ENCODE measurements around the gene NEXMIF. TPM values are rescaled to one million over a fixed set of nuclear protein-coding genes. Genes with fewer than 3 reads are reported as not detected.
"Not testable (repeated sequence)": the region's sequence is repeated elsewhere in the genome, so short reads cannot be mapped to it uniquely, and the experiment has no call there.

Gene NEXMIF
- total and polyA plus RNA-seq, 2 donors, result 0.72 to 3.8 TPM

DNA sequence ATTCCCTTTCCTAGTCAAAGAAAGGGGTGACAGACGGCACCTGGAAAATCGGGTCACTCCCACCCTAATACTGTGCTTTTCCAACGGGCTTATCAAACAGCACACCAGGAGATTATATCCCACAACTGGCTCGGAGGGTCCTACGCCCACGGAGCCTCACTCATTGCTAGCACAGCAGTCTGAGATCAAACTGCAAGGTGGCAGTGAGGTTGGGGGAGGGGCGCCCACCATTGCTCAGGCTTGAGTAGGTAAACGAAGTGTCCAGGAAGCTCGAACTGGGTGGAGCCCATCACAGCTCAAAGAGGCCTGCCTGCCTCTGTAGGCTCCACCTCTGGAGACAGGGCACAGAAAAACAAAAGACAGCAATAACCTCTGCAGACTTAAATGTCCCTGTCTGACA is 42.9 kb downstream of the NEXMIF start:
- 91% methylated on average over 9 of the region's 9 CpGs for WGBS
- not testable (repeated sequence) for DNase-seq (ENCODE audit: extremely low spot score); H3K4me1 ChIP-seq (ENCODE audit: insufficient read depth); H3K4me3 ChIP-seq (ENCODE audit: low read depth, low read length); H3K27ac ChIP-seq (ENCODE audit: low read depth); H3K36me3 ChIP-seq (ENCODE audit: insufficient read depth)

DNA sequence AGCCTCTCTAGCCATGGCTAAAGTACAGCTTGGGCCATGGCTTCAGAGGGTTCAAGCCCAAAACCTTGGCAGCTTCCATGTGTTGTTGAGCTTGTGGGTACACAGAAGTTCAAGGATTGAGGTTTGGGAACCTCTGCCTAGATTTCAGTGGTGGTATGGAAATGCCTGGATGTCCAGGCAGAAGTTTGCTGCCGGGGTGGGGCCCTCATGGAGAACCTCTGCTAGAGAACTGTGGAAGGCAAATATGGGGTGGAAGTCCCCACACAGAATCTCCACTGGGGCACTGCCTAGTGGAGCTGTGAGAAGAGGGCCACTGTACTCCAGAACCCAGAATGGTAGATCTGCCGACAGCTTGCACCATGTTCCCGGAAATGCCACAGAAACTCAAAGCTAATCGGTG is 59.5 kb downstream of the NEXMIF start:
- no peak for DNase-seq (ENCODE audit: extremely low spot score)
- WGBS, result 91% methylated on average over 4 of the region's 4 CpGs

DNA sequence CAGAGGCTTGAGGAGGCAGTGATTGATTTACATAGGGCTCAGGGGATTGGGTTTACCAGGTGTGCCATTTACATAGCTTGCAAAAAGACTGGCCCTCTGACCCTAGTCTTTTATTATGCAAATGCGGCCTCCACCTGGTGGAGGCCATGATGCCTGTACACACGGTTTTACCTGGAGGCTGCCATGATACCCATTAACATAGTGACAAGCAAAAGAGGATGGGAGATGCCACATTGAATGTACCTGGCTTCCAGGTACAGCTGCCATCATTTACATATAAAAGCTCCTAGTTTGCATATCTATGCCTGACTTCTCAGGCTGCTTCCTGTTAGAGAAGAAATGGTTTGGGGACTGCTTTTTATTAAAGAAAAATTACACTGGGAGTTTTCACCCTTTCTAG is 72.0 kb downstream of the NEXMIF start:
- WGBS, result 69% methylated on average over 2 of the region's 2 CpGs
- Histone ChIP-seq H3K36me3 (ENCODE audit: insufficient read depth) (no peaks in the 10 kb centered on the region), H3K4me1 (ENCODE audit: insufficient read depth) (no peaks in the 10 kb centered on the region), H3K4me3 (ENCODE audit: low read depth, low read length) (no peak overlapping the region), H3K27ac (ENCODE audit: low read depth) (no peak overlapping the region)
- no peak for DNase-seq (ENCODE audit: extremely low spot score)

More for the DNA sequence above, 59.5 kb downstream of the NEXMIF start:
- H3K36me3 ChIP-seq (ENCODE audit: insufficient read depth), result no peaks in the 10 kb centered on the region
- H3K27ac ChIP-seq (ENCODE audit: low read depth), result no peak overlapping the region
- no peak overlapping the region for H3K4me3 ChIP-seq (ENCODE audit: low read depth, low read length)
- H3K4me1 ChIP-seq (ENCODE audit: insufficient read depth), result no peaks in the 10 kb centered on the region

DNA sequence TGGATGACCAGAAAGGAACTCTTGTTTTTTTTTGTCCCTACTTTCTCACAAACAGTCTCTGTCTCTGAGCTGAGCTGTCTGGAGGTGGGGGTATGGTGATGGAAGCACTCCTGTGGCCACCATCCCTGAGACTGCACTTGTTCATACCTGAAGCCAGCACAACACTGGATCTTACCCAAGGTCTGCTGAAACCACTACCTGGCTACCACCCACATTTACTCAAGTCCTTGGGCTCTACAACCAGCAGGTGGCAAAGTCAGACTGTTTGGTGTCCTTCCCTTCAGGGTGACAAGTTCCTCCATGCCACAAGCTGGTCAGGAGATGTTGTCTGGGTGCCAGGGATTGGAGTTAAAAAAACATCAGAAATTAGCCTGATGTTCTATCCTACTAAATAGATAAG is 89.7 kb downstream of the NEXMIF start:
- Histone ChIP-seq H3K27ac (ENCODE audit: low read depth) (no peak overlapping the region), H3K4me1 (ENCODE audit: insufficient read depth) (no peaks in the 10 kb centered on the region), H3K4me3 (ENCODE audit: low read depth, low read length) (no peak overlapping the region), H3K36me3 (ENCODE audit: insufficient read depth) (no peaks in the 10 kb centered on the region)
- no peak for DNase-seq (ENCODE audit: extremely low spot score)

DNA sequence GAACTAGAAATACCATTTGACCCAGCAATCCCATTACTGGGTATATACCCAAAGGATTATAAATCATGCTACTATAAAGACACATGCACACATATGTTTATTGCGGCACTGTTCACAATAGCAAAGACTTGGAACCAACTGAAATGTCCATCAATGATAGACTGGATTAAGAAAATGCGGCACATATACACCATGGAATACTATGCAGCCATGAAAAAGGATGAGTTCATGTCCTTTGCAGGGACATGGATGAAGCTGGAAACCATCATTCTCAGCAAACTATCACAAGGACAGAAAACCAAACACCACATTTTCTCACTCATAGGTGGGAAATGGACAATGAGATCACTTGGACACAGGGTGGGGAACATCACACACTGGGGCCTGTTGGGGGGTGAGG is 105.5 kb downstream of the NEXMIF start:
- H3K4me1 ChIP-seq (ENCODE audit: insufficient read depth); H3K27ac ChIP-seq (ENCODE audit: low read depth); H3K4me3 ChIP-seq (ENCODE audit: low read depth, low read length); H3K36me3 ChIP-seq (ENCODE audit: insufficient read depth); DNase-seq (ENCODE audit: extremely low spot score): not testable (repeated sequence)
- 91% methylated on average over 2 of the region's 2 CpGs for WGBS

DNA sequence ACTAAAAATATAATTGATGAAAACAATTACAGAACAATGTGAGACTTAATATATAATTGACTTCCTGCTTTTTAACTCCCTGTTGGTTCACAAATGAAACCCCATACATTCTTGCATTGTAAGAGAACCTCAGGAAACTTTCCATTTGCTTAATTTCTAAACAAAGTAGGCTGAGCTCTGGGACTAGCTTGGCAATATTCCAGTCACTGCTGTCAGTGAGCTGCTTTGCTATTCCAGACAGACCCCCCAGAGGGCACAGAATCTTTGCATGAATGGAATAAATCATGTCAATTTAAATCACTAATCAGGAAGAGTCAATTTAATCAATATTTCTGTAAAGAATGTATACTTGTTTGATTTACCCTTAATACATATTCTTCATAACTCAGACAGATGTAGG is 110.6 kb downstream of the NEXMIF start:
- DNase-seq (ENCODE audit: extremely low spot score), result no peak
- no peak overlapping the region for H3K27ac ChIP-seq (ENCODE audit: low read depth)
- H3K4me3 ChIP-seq (ENCODE audit: low read depth, low read length), result no peak overlapping the region
- H3K36me3 ChIP-seq (ENCODE audit: insufficient read depth), result no peaks in the 10 kb centered on the region
- no peaks in the 10 kb centered on the region for H3K4me1 ChIP-seq (ENCODE audit: insufficient read depth)

DNA sequence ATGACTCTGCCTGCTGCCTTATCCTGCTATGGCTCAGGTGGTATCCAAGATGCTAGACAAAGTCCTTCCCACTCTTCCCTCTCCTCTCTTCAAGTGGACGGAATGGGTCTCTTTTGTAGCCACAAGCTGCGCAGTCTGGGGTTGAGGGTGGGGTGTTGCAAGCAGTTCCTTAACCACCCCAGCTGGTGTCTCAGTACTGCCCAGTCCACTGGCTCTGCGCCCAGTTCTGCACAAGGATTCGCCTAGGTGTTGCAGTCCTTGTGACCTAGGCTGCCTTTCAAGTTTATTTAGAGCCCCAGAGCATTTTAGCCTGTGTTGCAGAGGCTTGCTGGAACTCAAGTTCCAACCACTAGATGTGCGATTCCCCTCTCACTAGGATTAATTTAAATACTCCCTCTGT is 120.7 kb downstream of the NEXMIF start:
- Histone ChIP-seq H3K4me1 (ENCODE audit: insufficient read depth) (no peaks in the 10 kb centered on the region), H3K36me3 (ENCODE audit: insufficient read depth) (no peaks in the 10 kb centered on the region), H3K4me3 (ENCODE audit: low read depth, low read length) (no peak overlapping the region), H3K27ac (ENCODE audit: low read depth) (no peak overlapping the region)
- 85% methylated on average over 5 of the region's 5 CpGs for WGBS
- no peak for DNase-seq (ENCODE audit: extremely low spot score)

DNA sequence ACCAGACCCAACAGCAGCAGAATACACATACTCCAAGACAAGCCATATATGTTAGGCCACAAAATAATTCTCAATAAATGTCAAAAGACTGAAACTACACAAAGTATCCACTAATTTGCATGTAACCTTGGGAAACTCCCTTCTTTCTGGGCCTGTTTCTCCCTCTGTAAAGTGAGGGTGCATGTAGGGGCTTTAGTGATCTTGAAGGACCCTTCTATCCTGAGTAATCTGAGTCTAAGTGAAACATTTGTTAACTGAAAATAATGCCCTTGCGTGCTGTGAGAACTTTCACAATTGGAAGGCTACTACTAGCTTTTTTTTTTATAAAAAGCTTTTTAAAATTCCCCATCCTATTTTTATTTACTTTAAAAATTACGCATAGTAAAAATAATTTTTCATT is 125.2 kb downstream of the NEXMIF start:
- Histone ChIP-seq H3K27ac (ENCODE audit: low read depth) (no peak overlapping the region), H3K4me1 (ENCODE audit: insufficient read depth) (no peaks in the 10 kb centered on the region), H3K4me3 (ENCODE audit: low read depth, low read length) (no peak overlapping the region), H3K36me3 (ENCODE audit: insufficient read depth) (no peaks in the 10 kb centered on the region)
- no peak for DNase-seq (ENCODE audit: extremely low spot score)
- 93% methylated on average over 2 of the region's 2 CpGs for WGBS

DNA sequence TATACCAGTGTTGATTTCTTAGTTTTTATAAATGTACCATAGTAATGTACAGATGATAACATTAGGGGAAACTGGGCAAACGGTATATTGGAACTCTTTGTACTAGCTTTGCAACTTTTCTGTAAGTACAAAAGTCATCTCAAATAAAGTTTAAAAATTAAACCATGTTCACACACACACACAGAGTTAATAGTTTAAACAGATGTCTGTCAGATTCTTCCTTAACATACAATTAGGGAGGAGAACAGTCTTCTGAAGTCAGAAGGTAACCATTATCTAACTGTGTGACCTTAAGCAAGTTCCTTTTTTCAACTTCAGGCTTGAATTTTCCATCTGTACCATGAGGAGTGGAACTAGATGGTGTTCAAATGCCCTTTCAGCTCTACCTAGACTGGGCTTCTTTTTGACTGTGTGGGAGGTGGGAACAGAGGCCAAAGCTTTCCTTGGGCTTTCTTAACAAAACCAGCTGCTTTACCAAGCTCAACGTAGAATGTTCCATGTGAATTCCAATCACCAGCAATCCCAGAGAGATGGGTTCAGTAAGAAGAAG is 127.8 kb downstream of the NEXMIF start:
- Histone ChIP-seq H3K36me3 (ENCODE audit: insufficient read depth) (no peaks in the 10 kb centered on the region), H3K4me1 (ENCODE audit: insufficient read depth) (no peaks in the 10 kb centered on the region), H3K4me3 (ENCODE audit: low read depth, low read length) (no peak overlapping the region), H3K27ac (ENCODE audit: low read depth) (no peak overlapping the region)
- 91% methylated on average over 2 of the region's 2 CpGs for WGBS
- DNase-seq (ENCODE audit: extremely low spot score), result no peak

DNA sequence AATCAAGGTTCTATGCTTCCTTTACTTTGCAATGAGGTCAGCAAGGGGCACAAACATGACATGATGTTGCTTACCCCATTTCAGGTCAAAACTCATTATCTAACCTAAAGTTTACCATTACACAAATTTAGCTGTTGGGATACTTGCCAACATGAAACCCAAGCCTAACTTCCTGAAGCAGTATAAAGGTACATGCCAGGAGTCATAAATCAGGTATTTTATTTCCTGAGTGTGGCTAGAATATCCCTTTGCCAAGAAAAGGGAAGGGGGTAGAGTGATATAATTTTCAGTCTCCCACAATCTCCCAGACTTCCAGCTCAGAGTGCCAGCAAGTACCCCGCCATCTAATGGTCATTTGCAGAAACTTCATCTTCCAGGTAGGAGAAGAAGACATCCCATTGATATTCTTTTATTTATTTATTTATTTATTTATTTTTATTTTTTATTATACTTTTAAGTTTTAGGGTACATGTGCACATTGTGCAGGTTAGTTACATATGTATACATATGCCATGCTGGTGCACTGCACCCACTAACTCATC is 136.6 kb downstream of the NEXMIF start:
- WGBS, result 48% methylated on average over 1 of the region's 1 CpG
- Histone ChIP-seq H3K4me3 (ENCODE audit: low read depth, low read length) (no peak overlapping the region), H3K27ac (ENCODE audit: low read depth) (no peak overlapping the region), H3K4me1 (ENCODE audit: insufficient read depth) (no peaks in the 10 kb centered on the region), H3K36me3 (ENCODE audit: insufficient read depth) (no peaks in the 10 kb centered on the region)
- DNase-seq (ENCODE audit: extremely low spot score), result no peak

DNA sequence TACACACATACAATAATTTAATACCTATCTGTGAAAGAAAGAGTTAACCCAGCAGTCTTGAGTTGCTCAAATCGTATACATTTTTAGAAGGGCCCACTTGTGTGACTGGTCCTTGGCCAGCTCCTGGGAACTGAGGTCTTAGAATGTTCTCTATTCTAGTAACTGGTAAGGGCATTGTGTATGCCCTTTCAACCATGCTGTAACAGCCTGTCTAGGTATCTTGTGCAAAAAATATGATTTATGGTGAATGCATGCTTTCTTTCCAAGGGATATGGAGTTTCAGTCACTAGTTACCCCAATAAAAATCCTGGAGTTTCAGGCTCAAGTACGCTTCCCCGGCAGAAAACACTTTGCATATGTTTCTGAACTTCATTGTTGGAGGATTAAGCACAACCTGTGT is 140.6 kb downstream of the NEXMIF start:
- H3K4me1 ChIP-seq (ENCODE audit: insufficient read depth), result no peaks in the 10 kb centered on the region
- H3K4me3 ChIP-seq (ENCODE audit: low read depth, low read length), result no peak overlapping the region
- no peaks in the 10 kb centered on the region for H3K36me3 ChIP-seq (ENCODE audit: insufficient read depth)
- WGBS, result 50% methylated on average over 3 of the region's 3 CpGs
- no peak overlapping the region for H3K27ac ChIP-seq (ENCODE audit: low read depth)
- DNase-seq (ENCODE audit: extremely low spot score), result no peak

DNA sequence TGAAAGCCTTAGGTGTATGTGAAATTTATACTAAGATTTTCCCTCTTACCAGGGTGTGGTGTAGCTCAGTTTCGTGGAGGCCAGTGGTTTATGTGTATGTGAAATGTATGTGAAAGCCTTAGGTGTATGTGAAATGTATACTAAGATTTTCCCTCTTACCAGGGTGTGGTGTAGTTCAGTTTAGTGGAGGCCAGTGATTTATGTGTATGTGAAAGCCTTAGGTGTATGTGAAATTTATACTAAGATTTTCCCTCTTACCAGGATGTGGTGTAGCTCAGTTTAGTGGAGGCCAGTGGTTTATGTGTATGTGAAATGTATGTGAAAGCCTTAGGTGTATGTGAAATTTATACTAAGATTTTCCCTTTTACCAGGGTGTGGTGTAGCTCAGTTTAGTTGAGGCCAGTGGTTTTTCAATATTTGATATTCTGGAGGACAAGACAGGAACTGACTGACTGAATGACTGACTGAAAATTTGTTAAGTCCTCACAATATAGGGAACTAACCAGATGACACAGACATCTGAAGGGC is 143.7 kb downstream of the NEXMIF start:
- WGBS, result 62% methylated on average over 1 of the region's 1 CpG
- DNase-seq (ENCODE audit: extremely low spot score), result no peak
- Histone ChIP-seq H3K4me3 (ENCODE audit: low read depth, low read length) (no peak overlapping the region), H3K27ac (ENCODE audit: low read depth) (no peak overlapping the region), H3K36me3 (ENCODE audit: insufficient read depth) (no peaks in the 10 kb centered on the region), H3K4me1 (ENCODE audit: insufficient read depth) (no peaks in the 10 kb centered on the region)

DNA sequence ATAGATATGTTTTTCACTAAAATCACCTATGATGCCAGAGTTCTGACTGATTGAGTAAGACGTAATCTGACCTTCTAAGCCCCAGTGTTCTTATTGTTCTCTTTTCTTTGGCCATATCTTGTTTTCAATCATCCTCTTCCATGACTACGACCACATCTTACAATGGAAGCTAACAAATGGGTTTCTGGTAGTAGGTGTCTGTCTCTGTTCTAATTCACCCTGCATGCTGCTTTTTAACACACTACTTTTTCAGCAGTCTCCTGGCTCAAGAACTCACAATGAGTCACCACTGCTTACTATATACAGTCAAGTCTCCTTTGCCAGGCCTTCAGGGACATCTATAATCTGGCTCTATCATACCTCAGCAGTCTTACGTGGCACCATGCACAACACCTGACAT is 146.1 kb downstream of the NEXMIF start:
- H3K4me1 ChIP-seq (ENCODE audit: insufficient read depth), result no peaks in the 10 kb centered on the region
- WGBS, result 71% methylated on average over 3 of the region's 3 CpGs
- no peak overlapping the region for H3K27ac ChIP-seq (ENCODE audit: low read depth)
- DNase-seq (ENCODE audit: extremely low spot score), result no peak
- no peak overlapping the region for H3K4me3 ChIP-seq (ENCODE audit: low read depth, low read length)
- H3K36me3 ChIP-seq (ENCODE audit: insufficient read depth), result no peaks in the 10 kb centered on the region

DNA sequence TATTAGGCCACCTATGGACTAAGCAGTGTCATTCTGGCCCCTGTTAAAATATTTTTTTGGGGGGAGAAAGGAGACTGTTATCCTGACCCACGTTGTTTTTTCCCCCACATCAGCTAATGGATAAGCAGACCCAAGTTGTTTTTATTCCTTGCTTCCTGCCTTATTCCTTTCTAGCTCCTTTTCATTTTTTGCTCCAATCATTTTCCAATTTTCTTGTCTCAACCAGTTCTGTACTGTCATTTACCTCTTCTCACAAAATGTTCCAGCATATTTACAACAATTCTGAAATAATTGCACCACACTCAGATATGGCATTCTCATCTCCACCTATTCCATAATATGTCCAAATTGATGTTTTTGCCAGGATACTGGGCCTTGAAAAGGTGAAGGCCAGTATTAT is 150.3 kb downstream of the NEXMIF start:
- WGBS, result 46% methylated on average over 1 of the region's 1 CpG
- Histone ChIP-seq H3K4me1 (ENCODE audit: insufficient read depth) (no peaks in the 10 kb centered on the region), H3K36me3 (ENCODE audit: insufficient read depth) (no peaks in the 10 kb centered on the region), H3K4me3 (ENCODE audit: low read depth, low read length) (no peak overlapping the region), H3K27ac (ENCODE audit: low read depth) (no peak overlapping the region)
- no peak for DNase-seq (ENCODE audit: extremely low spot score)

DNA sequence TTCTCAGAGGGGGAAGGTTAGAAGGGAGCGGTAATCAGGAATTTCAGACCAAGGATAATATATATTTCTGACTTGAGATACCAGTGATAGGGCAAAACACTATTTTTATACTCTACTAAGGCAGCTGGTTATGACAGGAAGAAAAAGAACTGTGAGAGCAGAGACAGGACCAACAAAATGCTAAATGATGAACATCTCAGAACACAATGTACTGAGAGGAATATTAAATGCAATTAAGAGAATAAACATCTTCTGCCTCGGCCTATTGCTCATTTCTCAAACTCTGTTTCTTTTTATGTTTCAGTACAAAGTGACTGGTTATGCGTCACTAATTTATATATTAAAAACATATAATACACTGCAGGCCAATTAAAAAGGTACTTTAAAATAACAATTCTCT is 188.8 kb downstream of the NEXMIF start:
- peak; percentile 1 for DNase-seq (ENCODE audit: extremely low spot score)
- H3K4me1 ChIP-seq (ENCODE audit: insufficient read depth), result no peaks in the 10 kb centered on the region
- H3K4me3 ChIP-seq (ENCODE audit: low read depth, low read length), result no peak overlapping the region
- WGBS, result 91% methylated on average over 3 of the region's 3 CpGs
- no peaks in the 10 kb centered on the region for H3K36me3 ChIP-seq (ENCODE audit: insufficient read depth)
- H3K27ac ChIP-seq (ENCODE audit: low read depth), result no peak overlapping the region
